Thyroid gland (tissue), 4 donors: ENCODE measurements around the gene TCERG1L.
"Not testable (repeated sequence)": the region's sequence is repeated elsewhere in the genome, so short reads cannot be mapped to it uniquely, and the experiment has no call there.

Experiments used
- POLR2A ChIP-seq, 2 donors: fragments of 450-650 bp; IDR thresholded peaks; one replicate each; pipeline ENCODE4 v1.6.1; 2017; ENCODE audit warnings: antibody characterized with exemption in 2 of 2, mild to moderate bottlenecking in 2 of 2, moderate library complexity in 1 of 2
- TF ChIP-seq, protein P1 (sequence below), 6 experiments: fragments of 200-600 bp in 3 of 6; fragments of 450-650 bp in 3 of 6; sonication (generic) in 3 of 6; IDR thresholded peaks; one replicate each; pipeline ENCODE4 v1.5.1; 2016 to 2019; ENCODE audit warnings: antibody characterized with exemption in 6 of 6, mild to moderate bottlenecking in 2 of 6, inconsistent platforms in 1 of 6, moderate library complexity in 1 of 6

DNA sequence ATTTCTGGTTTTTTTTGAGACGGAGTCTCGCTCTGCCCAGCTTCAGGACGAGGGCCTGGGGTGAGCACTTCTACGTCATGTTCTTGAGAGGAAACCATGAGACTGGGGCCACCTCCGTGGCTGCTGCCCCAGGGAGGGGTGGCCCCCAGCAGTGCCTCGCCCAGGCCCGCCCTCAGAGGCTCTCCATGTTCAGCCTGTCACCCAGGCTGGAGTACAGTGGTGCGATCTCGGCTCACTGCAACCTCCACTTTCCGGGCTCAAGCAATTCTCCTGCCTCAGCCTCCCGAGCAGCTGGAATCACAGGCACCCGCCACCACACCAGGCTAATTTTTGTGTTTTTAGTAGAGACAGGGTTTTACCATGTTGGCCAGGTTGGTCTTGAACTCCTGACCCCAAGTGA is 175.2 kb downstream of the TCERG1L start:
- TF ChIP-seq, protein P1, sequence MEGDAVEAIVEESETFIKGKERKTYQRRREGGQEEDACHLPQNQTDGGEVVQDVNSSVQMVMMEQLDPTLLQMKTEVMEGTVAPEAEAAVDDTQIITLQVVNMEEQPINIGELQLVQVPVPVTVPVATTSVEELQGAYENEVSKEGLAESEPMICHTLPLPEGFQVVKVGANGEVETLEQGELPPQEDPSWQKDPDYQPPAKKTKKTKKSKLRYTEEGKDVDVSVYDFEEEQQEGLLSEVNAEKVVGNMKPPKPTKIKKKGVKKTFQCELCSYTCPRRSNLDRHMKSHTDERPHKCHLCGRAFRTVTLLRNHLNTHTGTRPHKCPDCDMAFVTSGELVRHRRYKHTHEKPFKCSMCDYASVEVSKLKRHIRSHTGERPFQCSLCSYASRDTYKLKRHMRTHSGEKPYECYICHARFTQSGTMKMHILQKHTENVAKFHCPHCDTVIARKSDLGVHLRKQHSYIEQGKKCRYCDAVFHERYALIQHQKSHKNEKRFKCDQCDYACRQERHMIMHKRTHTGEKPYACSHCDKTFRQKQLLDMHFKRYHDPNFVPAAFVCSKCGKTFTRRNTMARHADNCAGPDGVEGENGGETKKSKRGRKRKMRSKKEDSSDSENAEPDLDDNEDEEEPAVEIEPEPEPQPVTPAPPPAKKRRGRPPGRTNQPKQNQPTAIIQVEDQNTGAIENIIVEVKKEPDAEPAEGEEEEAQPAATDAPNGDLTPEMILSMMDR (IDR thresholded peaks at IDR 0.05): not testable (repeated sequence)
- TF ChIP-seq POLR2A (IDR thresholded peaks at IDR 0.05): not testable (repeated sequence)
